PC-3 (cell line): ENCODE measurements around the gene LIN7A. TPM values are rescaled to one million over a fixed set of nuclear protein-coding genes. Genes with fewer than 3 reads are reported as not detected.

ENCODE experiments used
- ATAC-seq: fragments of 200-7000 bp; cut with Tn5 transposase; 2 replicates; pipeline ENCODE4 v1.9.1; 2020; ENCODE audit warnings: mild to moderate bottlenecking, moderate library complexity
- Bru-seq: library from RNA; stranded (reverse); fragments of 400-500 nt; gene quantifications from one replicate; lab custom pipeline; 2021; lab: Mats Ljungman, UMichigan
- BruChase-seq, 2 experiments: library from RNA; stranded (reverse); fragments of 400-500 nt; gene quantifications; one replicate each; lab custom pipeline; 2021; lab: Mats Ljungman, UMichigan
- BruUV-seq: library from RNA; stranded (reverse); fragments of 400-500 nt; replicated peaks from 2 replicates; lab custom pipeline; 2021; lab: Mats Ljungman, UMichigan
- CTCF ChIA-PET: fragments of 300-600 bp; sonication (Branson Sonifier 250); formaldehyde crosslinking; loops from one replicate; lab custom pipeline; 2022; ENCODE audit warnings: antibody characterized with exemption; lab: Charles Lee
- POLR2A ChIA-PET: fragments of 300-600 bp; sonication (Branson Sonifier 250); formaldehyde crosslinking; loops from one replicate; lab custom pipeline; 2022; ENCODE audit warnings: antibody characterized with exemption; ENCODE audit not compliant: unreplicated experiment; lab: Charles Lee
- DNase-seq: peaks from one replicate; pipeline ENCODE4 v3.0.0-alpha.2; 2015
- H2AFZ ChIP-seq: fragments of 300-600 bp; sonication (generic); 2 replicates; pipeline ENCODE4 v1.6.0; 2016; ENCODE audit warnings: antibody characterized with exemption, low read length
- H3F3A ChIP-seq: fragments of 300-600 bp; sonication (generic); one replicate; pipeline ENCODE4 v1.6.0; 2017; ENCODE audit warnings: antibody characterized with exemption, low read length, control low read depth, mild to moderate bottlenecking; ENCODE audit not compliant: unreplicated experiment
- H3K27ac ChIP-seq: fragments of 300-600 bp; sonication (generic); 2 replicates; pipeline ENCODE4 v1.5.1; 2016; ENCODE audit warnings: mild to moderate bottlenecking, low read length
- H3K27me3 ChIP-seq: fragments of 300-600 bp; sonication (generic); 2 replicates; pipeline ENCODE4 v1.6.1; 2016; ENCODE audit warnings: low read length, mixed read lengths
- H3K36me3 ChIP-seq: fragments of 300-600 bp; sonication (generic); 2 replicates; pipeline ENCODE4 v1.6.1; 2016; ENCODE audit warnings: low read depth, mixed run types, low read length, mixed read lengths
- H3K4me1 ChIP-seq: fragments of 300-600 bp; sonication (generic); 2 replicates; pipeline ENCODE4 v1.5.1; 2016; ENCODE audit warnings: low read length; ENCODE audit not compliant: insufficient read depth
- H3K4me2 ChIP-seq: fragments of 300-600 bp; sonication (generic); 2 replicates; pipeline ENCODE4 v1.6.0; 2016; ENCODE audit warnings: low read length
- H3K4me3 ChIP-seq: fragments of 300-600 bp; sonication (generic); 2 replicates; pipeline ENCODE4 v1.5.1; 2016; ENCODE audit warnings: mild to moderate bottlenecking, low read length, mixed read lengths
- H3K79me2 ChIP-seq: fragments of 300-600 bp; sonication (generic); 2 replicates; pipeline ENCODE4 v1.6.1; 2017; ENCODE audit warnings: low read length, mixed read lengths
- H3K9ac ChIP-seq: fragments of 300-600 bp; sonication (generic); 2 replicates; pipeline ENCODE4 v1.6.0; 2016; ENCODE audit warnings: mild to moderate bottlenecking, low read length
- H3K9me2 ChIP-seq: fragments of 300-600 bp; sonication (generic); replicated peaks from 2 replicates; pipeline ENCODE4 v1.6.1; 2016; ENCODE audit warnings: mixed run types, low read length, mixed read lengths
- H3K9me3 ChIP-seq: fragments of 300-600 bp; sonication (generic); 2 replicates; pipeline ENCODE4 v1.6.1; 2016; ENCODE audit warnings: low read length, mixed read lengths
- H4K20me1 ChIP-seq: fragments of 300-600 bp; sonication (generic); 2 replicates; pipeline ENCODE4 v1.6.1; 2016; ENCODE audit warnings: low read length, mixed read lengths
- CTCF ChIP-seq: fragments of 300-600 bp; sonication (generic); conservative IDR thresholded peaks from 2 replicates; pipeline ENCODE4 v1.5.1; 2017; ENCODE audit warnings: antibody characterized with exemption, low read depth, mild to moderate bottlenecking, low read length
- EZH2 ChIP-seq: fragments of 300-600 bp; sonication (generic); IDR thresholded peaks from one replicate; pipeline ENCODE4 v1.6.1; 2017; ENCODE audit warnings: antibody characterized with exemption, mild to moderate bottlenecking, low read length; ENCODE audit not compliant: unreplicated experiment
- EZH2phosphoT487 ChIP-seq: fragments of 300-600 bp; sonication (generic); IDR thresholded peaks from 2 replicates; pipeline ENCODE4 v1.6.1; 2018; ENCODE audit warnings: mild to moderate bottlenecking, antibody characterized with exemption, low read length, borderline replicate concordance
- intact Hi-C: fragments of 100-400 bp; cut with micrococcal nuclease; formaldehyde crosslinking; loops from 2 replicates; pipeline ENCODE4 v1.9.0; 2023
- long read RNA-seq: library from polyadenylated mRNA; unstranded; transcript quantifications from one replicate; pipeline ENCODE4 v2.0.0, GENCODE V29; 2021; ENCODE audit not compliant: unreplicated experiment
- total RNA-seq: library from RNA; depleted of rRNA; stranded (reverse); fragments of >200 nt; gene quantifications from 2 replicates; pipeline ENCODE4 v1.2.3, GENCODE V29; 2014; rRNA removed

LIN7A gene
- total RNA-seq (not detected in 2 replicates), Bru-seq, nascent RNA (percentile 2 among the genes with signal in this experiment), BruChase-seq, experiment 1, labeled RNA remaining after a 6-hour chase (percentile 3 among the genes with signal in this experiment), BruChase-seq, experiment 2, labeled RNA remaining after a 2-hour chase (percentile 1 among the genes with signal in this experiment)
- long read RNA-seq = 0 reads

- Histone ChIP-seq H3K9me2 (no peaks in the 10 kb centered on the region), H3F3A (no peaks in the 10 kb centered on the region), H2AFZ (peak within 1 kb of the TSS; percentile 64), H3K4me2 (peak within 1 kb of the TSS; percentile 85), H3K9me3 (no peaks in the 10 kb centered on the region), H3K9ac (no peak within 1 kb of the TSS), H3K4me3 (peak within 1 kb of the TSS; percentile 62), H3K36me3 (no peaks in the 10 kb centered on the region), H3K4me1 (no peaks in the 10 kb centered on the region), H3K27ac (no peak within 1 kb of the TSS), H3K79me2 (no peaks in the 10 kb centered on the region), H4K20me1 (no peaks in the 10 kb centered on the region), H3K27me3 (peaks cover 61% of the 10 kb centered on the region)
- ATAC-seq (peak; percentile 12; the same call in 1 of the 2 replicates), DNase-seq (no peak)
- no TSS peak for BruUV-seq
- intact Hi-C loops = no loop called here
- CTCF ChIA-PET = no interaction called here
- POLR2A ChIA-PET = no interaction called here
- TF ChIP-seq CTCF (no peak), EZH2 (no peak), EZH2phosphoT487 (no peak; the same call in 1 of the 2 replicates)
These were observed at the start of gene LIN7A for GRCh38 chr12:80937391-80938238. LIN7A (minus strand) TSS chr12:80937934; CDS start chr12:80937722, 212 bp downstream.

GRCh38 chr12:80986224-80986623, 48.5 kb upstream of the LIN7A start:
- Histone ChIP-seq H3K4me2 (no peak overlapping the region), H3K9me3 (no peaks in the 10 kb centered on the region), H3K27me3 (peaks cover 11% of the 10 kb centered on the region; the same call in 1 of the 2 replicates), H3F3A (no peaks in the 10 kb centered on the region), H3K9me2 (no peaks in the 10 kb centered on the region; the same call in 1 of the 2 replicates), H3K4me3 (no peak overlapping the region), H3K9ac (no peak overlapping the region), H3K79me2 (no peaks in the 10 kb centered on the region), H3K4me1 (no peaks in the 10 kb centered on the region), H3K36me3 (no peaks in the 10 kb centered on the region), H4K20me1 (no peaks in the 10 kb centered on the region), H2AFZ (no peak overlapping the region), H3K27ac (no peak overlapping the region)
- ATAC-seq (no peak), DNase-seq (no peak)
- intact Hi-C loops = no loop called here
- TF ChIP-seq EZH2 (no peak), EZH2phosphoT487 (no peak), CTCF (no peak)
- ChIA-PET CTCF (no interaction called here), POLR2A (no interaction called here)
- BruUV-seq = no TSS peak
